ENCODE results near the gene BRF1. TPM values are rescaled to one million over a fixed set of nuclear protein-coding genes. Genes with fewer than 3 reads are reported as not detected.

The BRF1 gene
- total and polyA plus RNA-seq, 2 of the 8 experiments (the other 6 are each of a cell fraction or from before 2014, with no cell fraction given) = 7.7 to 18.3 TPM

- no peak overlapping the region for H2AFZ ChIP-seq (ENCODE audit: low read length)
- no peaks in the 10 kb centered on the region for H3K23me2 ChIP-seq (ENCODE audit: low read depth, low read length)
- FAIRE-seq (no peak), DNase-seq (ENCODE audit: low read depth in 1 of 2, low spot score in 2 of 2) (no peak)
- H3K9me3 ChIP-seq (ENCODE audit: insufficient read depth in 2 of 2, low read depth in 1 of 2, low read length in 1 of 2) = no peaks in the 10 kb centered on the region
- no peak overlapping the region for H2BK15ac ChIP-seq (ENCODE audit: low read length)
- no peak overlapping the region for H3K27ac ChIP-seq (ENCODE audit: low read depth, low read length)
- peaks cover 0 to 8% of the 10 kb centered on the region in 2 experiments; a peak in 1 of 4 replicates for H3K79me2 ChIP-seq (ENCODE audit: control insufficient read depth in 1 of 2, insufficient read depth in 2 of 2, low read length in 2 of 2)
- H3K14ac ChIP-seq (ENCODE audit: insufficient read length) = no peak overlapping the region
- POLR2A ChIA-PET (ENCODE audit: partially characterized antibody) = no interaction called here
- H3K56ac ChIP-seq (replicated peaks; ENCODE audit: insufficient read length, low read depth, low read length) = no peak overlapping the region
- no peak overlapping the region for H3K18ac ChIP-seq (ENCODE audit: extremely low read depth, low read length)
- H3K27me3 ChIP-seq (replicated peaks in 1 of 4; ENCODE audit: control insufficient read depth in 3 of 4, extremely low read depth in 1 of 4, insufficient read depth in 3 of 4, low read length in 3 of 4) = no peaks in the 10 kb centered on the region
- H3K79me1 ChIP-seq (ENCODE audit: low read depth, low read length) = peaks cover 8% of the 10 kb centered on the region; the same call in 1 of the 2 replicates
- TF ChIP-seq ATF3 (IDR thresholded peaks at IDR 0.05; ENCODE audit: insufficient read depth, low read depth, low read length) (no peak), SP2 (IDR thresholded peaks at IDR 0.05; ENCODE audit: low read length) (no peak), CTBP2 (IDR thresholded peaks at IDR 0.05; ENCODE audit: borderline replicate concordance, insufficient read depth, insufficient read length, low read length) (no peak), CEBPB (IDR thresholded peaks at IDR 0.05; ENCODE audit: low read depth, low read length) (no peak), SUZ12 (IDR thresholded peaks at IDR 0.05; ENCODE audit: low read length) (no peak), NANOG (IDR thresholded peaks at IDR 0.05; ENCODE audit: insufficient read depth, low read depth, low read length, poor library complexity, severe bottlenecking) (no peak)
- H4K20me1 ChIP-seq (replicated peaks in 1 of 2; ENCODE audit: control insufficient read depth in 1 of 2, insufficient read depth in 2 of 2, low read length in 2 of 2) = peaks cover 9 to 11% of the 10 kb centered on the region in 2 experiments
- peaks cover 0 to 6% (median 3%) of the 10 kb centered on the region in 4 experiments; a peak in 4 of 7 replicates for H3K4me1 ChIP-seq (replicated peaks in 1 of 4; ENCODE audit: control insufficient read depth in 3 of 4, insufficient read depth in 4 of 4, low read length in 3 of 4)
- CTCF ChIA-PET (ENCODE audit: partially characterized antibody) = interaction anchor here (0.7 to 2.2 kb wide), 4 partner anchors 9 to 83 kb away, joined by 3 to 4 read pairs (median 3); no protein-coding TSS in a partner anchor
- H2BK120ac ChIP-seq (replicated peaks; ENCODE audit: low read depth, low read length) = no peak overlapping the region
- no peak overlapping the region for H2BK20ac ChIP-seq (ENCODE audit: low read length)
- no peak overlapping the region for H4K91ac ChIP-seq (replicated peaks; ENCODE audit: insufficient read length, low read length)
- H4K5ac ChIP-seq (ENCODE audit: insufficient read length, low read depth, low read length) = no peak overlapping the region
- 0 out of 2 replicates have a peak overlapping the region, but pooled peaks have one; percentile 24 for H2AK5ac ChIP-seq (ENCODE audit: low read depth, low read length)
- no peak overlapping the region for H2BK12ac ChIP-seq (ENCODE audit: low read depth, low read length)
- no peaks in the 10 kb centered on the region for H3K36me3 ChIP-seq (ENCODE audit: control insufficient read depth in 2 of 4, insufficient read depth in 4 of 4, low read length in 3 of 4)
- H3K4me3 ChIP-seq (ENCODE audit: extremely low read depth in 1 of 4, insufficient read depth in 2 of 4, low read depth in 3 of 4, low read length in 4 of 4) = no peak overlapping the region
- no peak overlapping the region for H3K4ac ChIP-seq (replicated peaks; ENCODE audit: insufficient read length, low read depth, low read length)
- H3K4me2 ChIP-seq (ENCODE audit: insufficient read depth in 1 of 2, low read depth in 2 of 2, low read length in 2 of 2) = no peak overlapping the region
- no peak overlapping the region for H2BK5ac ChIP-seq (ENCODE audit: low read depth, low read length)
- no peak overlapping the region for H3K9ac ChIP-seq (replicated peaks in 1 of 4; ENCODE audit: extremely low read depth in 1 of 4, low read depth in 3 of 4, low read length in 3 of 4)
- no peak overlapping the region for H3K23ac ChIP-seq (ENCODE audit: insufficient read length)
- H4K8ac ChIP-seq (ENCODE audit: extremely low read depth, insufficient read depth, low read length) = no peak overlapping the region
- 81% methylated on average over 12 of the region's 15 CpGs; no CpG with 5 or more reads in 1 of the 2 experiments for WGBS, 2 experiments (ENCODE audit: extremely low coverage in 1 of 2, insufficient coverage in 1 of 2, insufficient read length in 1 of 2, insufficient replicate concordance in 2 of 2, low coverage in 1 of 2, low lambda C conversion rate in 2 of 2, missing lambda C conversion rate in 1 of 2)
Observed at GRCh38 chr14:105283899-105284298, 16.9 kb downstream of the BRF1 start.
